DOHH2 (cell line): ENCODE measurements around the gene MID2.
"Not testable (repeated sequence)": the region's sequence is repeated elsewhere in the genome, so short reads cannot be mapped to it uniquely, and the experiment has no call there.

Experiments
- H3F3A ChIP-seq: fragments of 200-600 bp; sonication (generic), shearing (Covaris generic); 2 replicates; pipeline ENCODE4 v1.6.0; 2016; ENCODE audit warnings: antibody characterized with exemption, mild to moderate bottlenecking; ENCODE audit not compliant: control insufficient read depth, insufficient read depth
- H3K27ac ChIP-seq: fragments of 200-600 bp; sonication (generic); 2 replicates; pipeline ENCODE4 v1.5.1; 2014; ENCODE audit warnings: low read depth, mild to moderate bottlenecking, low read length, moderate library complexity
- H3K27me3 ChIP-seq: fragments of 200-600 bp; sonication (generic); 2 replicates; pipeline ENCODE4 v1.6.1; 2014; ENCODE audit warnings: mild to moderate bottlenecking, low read length, mixed read lengths; ENCODE audit not compliant: control insufficient read depth
- H3K36me3 ChIP-seq: fragments of 200-600 bp; sonication (generic); 2 replicates; pipeline ENCODE4 v1.6.1; 2014; ENCODE audit warnings: mild to moderate bottlenecking, low read length, moderate library complexity, mixed read lengths; ENCODE audit not compliant: control insufficient read depth
- H3K4me1 ChIP-seq: fragments of 200-600 bp; sonication (generic); 2 replicates; pipeline ENCODE4 v1.6.1; 2014; ENCODE audit warnings: mild to moderate bottlenecking, low read length, mixed read lengths; ENCODE audit not compliant: control insufficient read depth
- H3K4me2 ChIP-seq: fragments of 200-600 bp; sonication (generic); 2 replicates; pipeline ENCODE4 v1.6.0; 2014; ENCODE audit warnings: mild to moderate bottlenecking, low read length, moderate library complexity
- H3K4me3 ChIP-seq: fragments of 200-600 bp; sonication (generic); 2 replicates; pipeline ENCODE4 v1.5.1; 2014; ENCODE audit warnings: mild to moderate bottlenecking, low read length, mixed read lengths
- H3K79me2 ChIP-seq: fragments of 200-600 bp; sonication (generic); 2 replicates; pipeline ENCODE4 v1.6.1; 2014; ENCODE audit warnings: mild to moderate bottlenecking, low read length, mixed read lengths; ENCODE audit not compliant: control insufficient read depth
- H3K9me2 ChIP-seq: fragments of 200-600 bp; sonication (generic); replicated peaks from 2 replicates; pipeline ENCODE4 v1.6.1; 2014; ENCODE audit warnings: mild to moderate bottlenecking, low read length, mixed read lengths; ENCODE audit not compliant: control insufficient read depth
- H3K9me3 ChIP-seq: fragments of 200-600 bp; sonication (generic); 2 replicates; pipeline ENCODE4 v1.6.1; 2014; ENCODE audit warnings: antibody characterized with exemption, low read length, mixed read lengths; ENCODE audit not compliant: control insufficient read depth, insufficient read depth
- H4K20me1 ChIP-seq: fragments of 200-600 bp; sonication (generic); 2 replicates; pipeline ENCODE4 v1.6.0; 2014; ENCODE audit warnings: low read depth, mild to moderate bottlenecking, antibody characterized with exemption, low read length, moderate library complexity; ENCODE audit not compliant: control insufficient read depth, insufficient read depth
- EZH2phosphoT487 ChIP-seq: fragments of 200-600 bp; sonication (generic); IDR thresholded peaks from 2 replicates; pipeline ENCODE4 v1.6.1; 2017; ENCODE audit warnings: borderline replicate concordance, mild to moderate bottlenecking, antibody characterized with exemption, low read length, moderate library complexity, mixed read lengths
- TF ChIP-seq, protein P1 (sequence below): fragments of 200-600 bp; sonication (generic); IDR thresholded peaks from one replicate; pipeline ENCODE4 v1.5.1; 2014; ENCODE audit warnings: antibody characterized with exemption, mild to moderate bottlenecking, low read depth, low read length; ENCODE audit not compliant: poor library complexity, severe bottlenecking

MID2 gene

DNA sequence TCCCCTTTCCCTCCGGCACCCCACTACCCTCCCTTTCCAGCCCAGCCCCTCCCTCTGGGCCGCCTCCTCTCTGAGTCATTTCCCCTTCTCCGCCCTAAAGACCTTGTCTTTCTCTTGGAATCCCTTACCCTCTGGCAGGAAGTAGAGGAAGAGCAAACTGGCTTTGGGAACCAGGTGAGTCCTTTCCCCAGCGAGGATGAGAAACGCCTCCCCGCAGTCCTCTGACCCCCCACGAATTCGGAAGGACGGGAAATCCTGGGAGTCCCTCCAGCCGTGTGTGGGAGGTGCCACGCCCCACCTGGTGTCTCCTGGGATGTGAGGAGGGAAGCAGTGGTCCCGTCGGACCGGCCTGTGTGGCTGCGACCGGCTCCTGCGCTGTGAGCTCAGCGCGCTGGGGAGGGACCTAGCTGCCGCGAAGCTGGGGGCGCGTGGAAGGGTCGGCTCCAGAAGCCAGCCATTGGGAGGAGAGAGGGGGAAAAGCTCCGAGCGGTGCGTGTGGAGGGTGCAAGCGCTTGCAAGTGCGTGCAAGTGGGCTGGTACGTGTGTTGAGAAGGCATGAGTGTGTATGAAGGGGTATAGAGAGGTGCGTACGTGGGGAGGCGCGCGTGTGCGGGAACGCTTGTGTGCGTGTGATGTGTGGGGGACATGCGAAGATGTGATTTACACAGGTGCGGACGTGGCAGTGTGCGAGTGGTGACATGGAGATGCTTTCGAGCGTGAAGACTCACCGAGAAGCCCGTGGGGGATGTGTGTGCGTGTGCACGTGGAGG is 110.2 kb downstream of the MID2 start:
- H4K20me1 ChIP-seq = no peaks in the 10 kb centered on the region
- H3K27ac ChIP-seq = no peak overlapping the region
- H3K4me2 ChIP-seq = no peak overlapping the region
- no peak overlapping the region for H3K4me3 ChIP-seq
- H3K79me2 ChIP-seq = no peaks in the 10 kb centered on the region
- TF ChIP-seq, protein P1, sequence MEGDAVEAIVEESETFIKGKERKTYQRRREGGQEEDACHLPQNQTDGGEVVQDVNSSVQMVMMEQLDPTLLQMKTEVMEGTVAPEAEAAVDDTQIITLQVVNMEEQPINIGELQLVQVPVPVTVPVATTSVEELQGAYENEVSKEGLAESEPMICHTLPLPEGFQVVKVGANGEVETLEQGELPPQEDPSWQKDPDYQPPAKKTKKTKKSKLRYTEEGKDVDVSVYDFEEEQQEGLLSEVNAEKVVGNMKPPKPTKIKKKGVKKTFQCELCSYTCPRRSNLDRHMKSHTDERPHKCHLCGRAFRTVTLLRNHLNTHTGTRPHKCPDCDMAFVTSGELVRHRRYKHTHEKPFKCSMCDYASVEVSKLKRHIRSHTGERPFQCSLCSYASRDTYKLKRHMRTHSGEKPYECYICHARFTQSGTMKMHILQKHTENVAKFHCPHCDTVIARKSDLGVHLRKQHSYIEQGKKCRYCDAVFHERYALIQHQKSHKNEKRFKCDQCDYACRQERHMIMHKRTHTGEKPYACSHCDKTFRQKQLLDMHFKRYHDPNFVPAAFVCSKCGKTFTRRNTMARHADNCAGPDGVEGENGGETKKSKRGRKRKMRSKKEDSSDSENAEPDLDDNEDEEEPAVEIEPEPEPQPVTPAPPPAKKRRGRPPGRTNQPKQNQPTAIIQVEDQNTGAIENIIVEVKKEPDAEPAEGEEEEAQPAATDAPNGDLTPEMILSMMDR = no peak
- TF ChIP-seq EZH2phosphoT487 = no peak
- no peaks in the 10 kb centered on the region for H3K4me1 ChIP-seq
- H3F3A ChIP-seq = no peaks in the 10 kb centered on the region
- H3K9me3 ChIP-seq = no peaks in the 10 kb centered on the region
- no peaks in the 10 kb centered on the region for H3K9me2 ChIP-seq
- H3K36me3 ChIP-seq = no peaks in the 10 kb centered on the region
- H3K27me3 ChIP-seq = no peaks in the 10 kb centered on the region

DNA sequence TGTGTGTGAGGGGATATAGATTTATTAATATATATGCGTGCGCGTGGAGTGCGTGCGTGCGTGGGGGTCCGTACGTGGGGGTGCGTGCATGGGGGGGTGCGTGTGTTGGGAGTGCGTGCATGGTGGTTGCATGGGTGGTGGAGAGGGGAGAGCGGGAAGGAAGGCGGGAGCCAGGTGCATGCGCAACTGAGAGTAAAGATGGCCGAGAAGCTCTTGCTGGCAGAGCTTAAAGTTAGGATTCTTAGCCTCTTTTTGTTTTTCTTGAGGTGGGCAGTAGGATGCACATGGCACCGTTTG is 110.7 kb downstream of the MID2 start:
- Histone ChIP-seq H3K4me2 (no peak overlapping the region), H4K20me1 (no peaks in the 10 kb centered on the region), H3F3A (no peaks in the 10 kb centered on the region), H3K27me3 (no peaks in the 10 kb centered on the region), H3K27ac (no peak overlapping the region), H3K36me3 (no peaks in the 10 kb centered on the region), H3K79me2 (no peaks in the 10 kb centered on the region), H3K9me3 (no peaks in the 10 kb centered on the region), H3K9me2 (no peaks in the 10 kb centered on the region), H3K4me1 (no peaks in the 10 kb centered on the region), H3K4me3 (no peak overlapping the region)
- TF ChIP-seq, protein P1 = no peak
- TF ChIP-seq EZH2phosphoT487 = no peak

DNA sequence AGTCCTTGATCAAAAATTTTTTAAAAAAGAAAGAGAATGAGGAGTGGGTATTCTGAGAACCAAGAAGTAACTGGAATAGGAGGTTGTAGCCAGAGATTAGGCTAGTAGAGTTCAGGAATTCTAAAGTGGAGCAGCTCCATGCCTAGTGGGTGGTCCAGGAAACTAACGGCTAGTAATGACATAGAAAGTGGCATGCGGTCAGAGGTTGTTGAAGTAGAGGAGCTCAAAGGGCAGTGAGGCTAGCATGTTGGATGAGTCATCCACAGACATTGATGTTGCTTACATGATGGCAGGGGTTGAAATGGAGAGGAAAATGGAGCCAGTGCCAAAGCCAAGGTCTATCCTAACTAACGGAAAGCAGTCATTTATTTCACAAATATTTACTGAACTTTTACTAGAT is 114.4 kb downstream of the MID2 start:
- H4K20me1 ChIP-seq = no peaks in the 10 kb centered on the region
- no peaks in the 10 kb centered on the region for H3F3A ChIP-seq
- H3K79me2 ChIP-seq = no peaks in the 10 kb centered on the region
- H3K9me2 ChIP-seq = no peaks in the 10 kb centered on the region
- no peaks in the 10 kb centered on the region for H3K4me1 ChIP-seq
- H3K36me3 ChIP-seq = no peaks in the 10 kb centered on the region
- TF ChIP-seq, protein P1 = no peak
- no peak for TF ChIP-seq EZH2phosphoT487
- no peak overlapping the region for H3K4me3 ChIP-seq
- H3K27ac ChIP-seq = no peak overlapping the region
- H3K27me3 ChIP-seq = no peaks in the 10 kb centered on the region
- H3K4me2 ChIP-seq = no peak overlapping the region
- H3K9me3 ChIP-seq = no peaks in the 10 kb centered on the region

DNA sequence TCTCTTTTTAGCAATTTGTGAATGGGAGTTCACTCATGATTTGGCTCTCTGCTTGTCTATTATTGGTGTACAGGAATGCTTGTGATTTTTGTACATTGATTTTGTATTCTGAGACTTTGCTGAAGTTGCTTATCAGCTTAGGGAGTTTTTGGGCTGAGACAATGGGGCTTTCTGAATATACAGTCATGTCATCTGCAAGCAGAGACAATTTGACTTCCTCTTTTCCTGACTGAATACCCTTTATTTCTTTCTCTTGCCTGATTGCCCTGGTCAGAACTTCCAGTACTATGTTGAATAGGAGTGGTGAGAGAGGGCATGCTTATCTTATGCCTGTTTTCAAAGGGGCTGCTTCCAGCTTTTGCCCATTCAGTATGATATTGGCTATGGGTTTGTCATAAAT is 129.7 kb downstream of the MID2 start:
- H3K27ac ChIP-seq, H3K79me2 ChIP-seq, H3F3A ChIP-seq, H3K27me3 ChIP-seq, H3K4me2 ChIP-seq, H3K9me2 ChIP-seq, H3K36me3 ChIP-seq, H3K4me1 ChIP-seq, H3K4me3 ChIP-seq, H4K20me1 ChIP-seq, H3K9me3 ChIP-seq: not testable (repeated sequence)
